H1 (cell line): Measurements from ENCODE around the gene ETV5. TPM values are rescaled to one million over a fixed set of nuclear protein-coding genes. Genes with fewer than 3 reads are reported as not detected.

Source experiments
- CHD7 ChIP-seq: fragments of 300-600 bp; sonication (generic); IDR thresholded peaks from 2 replicates; pipeline ENCODE4 v1.7.1; 2012; ENCODE audit warnings: low read length, moderate library complexity, mild to moderate bottlenecking, inconsistent platforms; ENCODE audit not compliant: insufficient replicate concordance
- polyA plus RNA-seq, 7 experiments: library from polyadenylated mRNA; depleted of rRNA in 3 of 7; stranded (reverse) in 5 of 7; unstranded in 2 of 7; fragments of >200 nt in 5 of 7; fragments of 200-250 nt in 2 of 7; gene quantifications; 1 replicate in 5 of 7; 2 replicates in 1 of 7; 4 replicates in 1 of 7; pipeline versions ENCODE4 v1.2.1 to v1.2.3, GENCODE V29; 2011 to 2013; ENCODE audit warnings: missing spikeins in 2 of 7, mixed read lengths in 2 of 7
- total RNA-seq: library from RNA; stranded (reverse); fragmentation: NEBNext Ultra II Directional; extraction: Animal tissue kit (Norgen Biotek cat#: 25700); gene quantifications from 2 replicates; pipeline ENCODE4 v1.2.1, GENCODE V29; 2021

ETV5 gene
- total and polyA plus RNA-seq, 2 of the 8 experiments (the other 6 are each of a cell fraction or from before 2014, with no cell fraction given) = 13.1 to 36.9 TPM

- TF ChIP-seq CHD7 = no peak
Observed at GRCh38 chr3:186129206-186129605, 20.3 kb upstream of the ETV5 start (continued).
